BJ (cell line): ENCODE data around the gene LAPTM4A. TPM values are rescaled to one million over a fixed set of nuclear protein-coding genes. Genes with fewer than 3 reads are reported as not detected.
A peak's percentile ranks its signal among the peaks of the same experiment; 100 is the strongest.
"Not testable (repeated sequence)": the region's sequence is repeated elsewhere in the genome, so short reads cannot be mapped to it uniquely, and the experiment has no call there.

Experiments used
- CTCF ChIA-PET: fragments of 350-600 bp; formaldehyde crosslinking; extraction: SDS; loops from one replicate; lab custom pipeline; 2021; ENCODE audit warnings: antibody characterized with exemption, inconsistent platforms; lab: Yijun Ruan, JAX
- POLR2A ChIA-PET: fragments of 300-600 bp; sonication (Branson Sonifier 250); formaldehyde crosslinking; extraction: SDS; loops from one replicate; lab custom pipeline; 2021; ENCODE audit warnings: antibody characterized with exemption; lab: Charles Lee
- DNase-seq: peaks from one replicate; pipeline ENCODE4 v3.0.0-alpha.2; 2011; ENCODE audit warnings: low read depth
- H3K27me3 ChIP-seq: 2 replicates; pipeline ENCODE4 v1.6.0; 2011; ENCODE audit warnings: low read length; ENCODE audit not compliant: control insufficient read depth, insufficient read depth
- H3K36me3 ChIP-seq: 2 replicates; pipeline ENCODE4 v1.5.1; 2011; ENCODE audit warnings: low read length; ENCODE audit not compliant: control insufficient read depth, insufficient read depth
- H3K4me3 ChIP-seq: 2 replicates; pipeline ENCODE4 v1.5.1; 2011; ENCODE audit warnings: low read depth, mild to moderate bottlenecking, control low read depth, low read length
- CTCF ChIP-seq: IDR thresholded peaks from 2 replicates; pipeline ENCODE4 v1.5.1; 2011; ENCODE audit warnings: low read depth, mild to moderate bottlenecking, control low read depth, inconsistent platforms, low read length, moderate library complexity; ENCODE audit not compliant: insufficient read depth
- polyA plus RNA-seq: library from polyadenylated mRNA; depleted of rRNA; stranded (reverse); fragments of >200 nt; gene quantifications from 2 replicates; pipeline ENCODE4 v1.2.3, GENCODE V29; 2011

LAPTM4A gene
- polyA plus RNA-seq, 1 experiment = 379 TPM

GRCh38 chr2:20049637-20050036, 1.8 kb downstream of the LAPTM4A start:
- ChIA-PET CTCF (interaction anchor here (0.9 to 2.1 kb wide), 4 partner anchors 34 to 45 kb away, joined by 3 to 9 read pairs (median 4); no protein-coding TSS in a partner anchor), POLR2A (interaction anchor here (0.5 to 0.6 kb wide), 2 partner anchors 42 to 288 kb away, joined by 3 read pairs; no protein-coding TSS in a partner anchor)
- no peaks in the 10 kb centered on the region for H3K36me3 ChIP-seq
- peak overlapping the region; percentile 95 for H3K4me3 ChIP-seq
- DNase-seq = no peak
- no peaks in the 10 kb centered on the region for H3K27me3 ChIP-seq
- TF ChIP-seq CTCF = no peak

GRCh38 chr2:20048488-20049448, 2.7 kb downstream of the LAPTM4A start:
- TF ChIP-seq CTCF = no peak
- ChIA-PET CTCF (interaction anchor here (1.0 to 2.1 kb wide), 7 partner anchors 9 to 46 kb away, joined by 3 to 9 read pairs (median 5); no protein-coding TSS in a partner anchor), POLR2A (interaction anchor here (0.7 kb wide), 1 partner anchor 115 kb away, joined by 3 read pairs; no protein-coding TSS in a partner anchor)
- Histone ChIP-seq H3K4me3 (peak overlapping the region; percentile 95), H3K27me3 (no peaks in the 10 kb centered on the region), H3K36me3 (no peaks in the 10 kb centered on the region)
- DNase-seq = no peak

- not testable (repeated sequence) for H3K4me3 ChIP-seq, DNase-seq, H3K36me3 ChIP-seq, H3K27me3 ChIP-seq
- ChIA-PET CTCF (interaction anchor here (1.3 to 2.9 kb wide), 3 partner anchors 30 to 48 kb away, joined by 4 to 12 read pairs (median 6); no protein-coding TSS in a partner anchor), POLR2A (interaction anchor here (0.6 kb wide), 1 partner anchor 32 kb away, joined by 3 read pairs; no protein-coding TSS in a partner anchor)
Observed at GRCh38 chr2:20045712-20046292, 5.6 kb downstream of the LAPTM4A start.

- no peak overlapping the region for H3K4me3 ChIP-seq
- no peak for DNase-seq
- ChIA-PET POLR2A (no interaction called here), CTCF (interaction anchor here (1.3 to 2.9 kb wide), 3 partner anchors 29 to 49 kb away, joined by 6 to 12 read pairs (median 11); no protein-coding TSS in a partner anchor)
- no peak for TF ChIP-seq CTCF
- H3K36me3 ChIP-seq = peaks cover 2% of the 10 kb centered on the region
- no peaks in the 10 kb centered on the region for H3K27me3 ChIP-seq
Observed at GRCh38 chr2:20044778-20045177, 6.7 kb downstream of the LAPTM4A start.

GRCh38 chr2:20042531-20042930, 8.9 kb downstream of the LAPTM4A start:
- no peak for DNase-seq
- no peak overlapping the region for H3K4me3 ChIP-seq
- no peak for TF ChIP-seq CTCF
- H3K36me3 ChIP-seq = peaks cover 7% of the 10 kb centered on the region
- POLR2A ChIA-PET = no interaction called here
- CTCF ChIA-PET = interaction anchor here (1.7 to 2.3 kb wide), 2 partner anchors 19 to 52 kb away, joined by 4 to 11 read pairs; no protein-coding TSS in a partner anchor
- no peaks in the 10 kb centered on the region for H3K27me3 ChIP-seq
